Gastroesophageal sphincter (tissue), 3 donors: ENCODE measurements around the gene SGMS1.

Source experiments
- CTCF ChIP-seq, 4 experiments: fragments of 200-600 bp in 2 of 4; fragments of 450-650 bp in 2 of 4; sonication (generic) in 1 of 4; IDR thresholded peaks; one replicate each; pipeline ENCODE4 v1.5.1; 2017 to 2019; ENCODE audit warnings: antibody characterized with exemption in 4 of 4, mild to moderate bottlenecking in 2 of 4, moderate library complexity in 2 of 4
- EP300 ChIP-seq: sonication (generic); formaldehyde crosslinking; IDR thresholded peaks from one replicate; pipeline ENCODE4 v1.6.1; 2017; ENCODE audit warnings: antibody characterized with exemption, mild to moderate bottlenecking
- POLR2A ChIP-seq, 2 donors: fragments of 450-650 bp; IDR thresholded peaks; one replicate each; pipeline ENCODE4 v1.6.1; 2017; ENCODE audit warnings: antibody characterized with exemption in 2 of 2, mild to moderate bottlenecking in 2 of 2, moderate library complexity in 1 of 2
- POLR2AphosphoS5 ChIP-seq: sonication (generic); formaldehyde crosslinking; IDR thresholded peaks from one replicate; pipeline ENCODE4 v1.6.1; 2017; ENCODE audit warnings: antibody characterized with exemption

- TF ChIP-seq CTCF (IDR thresholded peaks at IDR 0.05) (no peak), POLR2A (IDR thresholded peaks at IDR 0.05) (no peak), POLR2AphosphoS5 (no peak), EP300 (no peak)
These were observed 108.8 kb downstream of the SGMS1 start for GRCh38 chr10:50514995-50515394.
